Heart left ventricle (tissue), 13 donors: ENCODE measurements around the gene PRDM16.

Source experiments
- POLR2A ChIP-seq, 2 donors: fragments of 450-650 bp; IDR thresholded peaks; one replicate each; pipeline ENCODE4 v1.6.1; 2017; ENCODE audit warnings: antibody characterized with exemption in 2 of 2, mild to moderate bottlenecking in 2 of 2, moderate library complexity in 2 of 2
- TF ChIP-seq, protein P1 (sequence below), 12 donors: fragments of 200-600 bp; sonication (generic) in 4 of 12; IDR thresholded peaks; one replicate each; pipeline versions ENCODE4 v1.5.0 to v1.8.0; 2018 to 2022; ENCODE audit warnings: antibody characterized with exemption in 12 of 12, mild to moderate bottlenecking in 5 of 12
- donor health status: ischemic (EF 13 %, LVEDD 7.1; RV severe dilation, severe dysfunction).
- donor health status: DM: no; HTN: yes; CAD: no.
- donor health status: DM: no; HTN: no; CAD: no.
- donor health status: ischemic (EF 25% LVEDD 6.9; RV normal size, moderate dysfunction).
- donor health status: ischemic (EF 25% LVEDD 5.7; RV mildly dilated, moderate dysfunction).
- donor health status: ischemic (EF 35%, LVEDD 5.7; RV mildly dilated, moderate dysfunction).
- donor health status: nonischemic (EF 11% LVEDD 7.7; RV severe dilation, severe dysfunction).
- donor health status: DM: yes; HTN: yes; CAD: no.
- donor health status: PGD.
- donor health status: ischemic (EF 29% LVEDD 5.4; RV normal size, mild dysfunction).
- donor health status: nonischemic (EF 23%, LVEDD 6.1; RV moderate dilation, normal function).

DNA sequence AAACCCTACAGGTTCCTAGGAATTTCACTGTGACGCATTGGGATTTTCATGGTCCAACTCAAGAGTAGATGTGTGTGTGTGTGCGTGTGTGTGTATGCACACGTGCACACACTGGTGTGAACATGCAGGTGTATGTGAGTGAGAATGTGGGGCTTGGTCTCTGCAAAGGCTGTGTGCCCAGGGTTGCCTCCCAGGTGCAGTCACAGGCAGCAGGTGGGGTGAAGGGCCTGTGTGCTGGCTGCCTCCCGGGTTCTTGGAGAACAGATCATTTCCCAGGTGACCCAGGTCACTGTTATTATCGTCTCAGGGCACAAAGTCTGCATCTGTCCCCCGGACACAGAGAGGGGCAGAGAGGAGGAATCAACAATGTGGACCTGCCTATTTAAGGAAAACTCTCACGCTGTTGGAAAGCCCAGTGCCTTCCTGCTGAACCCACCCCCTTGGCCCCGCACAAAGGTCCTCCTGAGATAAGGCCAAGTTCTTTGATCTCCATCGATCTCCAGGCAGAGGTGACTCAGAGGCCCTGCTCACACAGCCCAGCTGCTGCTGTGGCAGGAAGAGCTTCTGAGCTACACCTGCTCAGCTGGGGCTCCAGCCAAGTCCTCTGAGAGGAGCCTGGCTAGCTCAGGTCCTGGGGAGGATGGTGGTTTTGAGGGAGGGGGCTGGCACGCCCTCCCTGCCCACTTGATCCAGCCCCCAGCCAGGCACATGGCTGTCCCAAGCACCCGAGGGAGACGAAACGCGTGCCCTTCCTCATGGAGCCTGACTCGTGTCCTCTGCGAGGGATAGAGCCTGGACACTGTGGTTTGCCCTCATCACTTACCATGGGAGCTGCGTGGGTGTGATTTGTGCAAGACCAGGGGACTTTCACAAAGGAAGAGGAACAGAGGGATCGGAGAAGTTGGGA is 251.5 kb downstream of the PRDM16 start:
- TF ChIP-seq, protein P1, sequence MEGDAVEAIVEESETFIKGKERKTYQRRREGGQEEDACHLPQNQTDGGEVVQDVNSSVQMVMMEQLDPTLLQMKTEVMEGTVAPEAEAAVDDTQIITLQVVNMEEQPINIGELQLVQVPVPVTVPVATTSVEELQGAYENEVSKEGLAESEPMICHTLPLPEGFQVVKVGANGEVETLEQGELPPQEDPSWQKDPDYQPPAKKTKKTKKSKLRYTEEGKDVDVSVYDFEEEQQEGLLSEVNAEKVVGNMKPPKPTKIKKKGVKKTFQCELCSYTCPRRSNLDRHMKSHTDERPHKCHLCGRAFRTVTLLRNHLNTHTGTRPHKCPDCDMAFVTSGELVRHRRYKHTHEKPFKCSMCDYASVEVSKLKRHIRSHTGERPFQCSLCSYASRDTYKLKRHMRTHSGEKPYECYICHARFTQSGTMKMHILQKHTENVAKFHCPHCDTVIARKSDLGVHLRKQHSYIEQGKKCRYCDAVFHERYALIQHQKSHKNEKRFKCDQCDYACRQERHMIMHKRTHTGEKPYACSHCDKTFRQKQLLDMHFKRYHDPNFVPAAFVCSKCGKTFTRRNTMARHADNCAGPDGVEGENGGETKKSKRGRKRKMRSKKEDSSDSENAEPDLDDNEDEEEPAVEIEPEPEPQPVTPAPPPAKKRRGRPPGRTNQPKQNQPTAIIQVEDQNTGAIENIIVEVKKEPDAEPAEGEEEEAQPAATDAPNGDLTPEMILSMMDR (IDR thresholded peaks at IDR 0.05) = peak in 2 of 12 donors; percentile 1 to 2
- TF ChIP-seq POLR2A (IDR thresholded peaks at IDR 0.05) = no peak
